ENCODE results near the gene PGD.

The PGD gene

DNA sequence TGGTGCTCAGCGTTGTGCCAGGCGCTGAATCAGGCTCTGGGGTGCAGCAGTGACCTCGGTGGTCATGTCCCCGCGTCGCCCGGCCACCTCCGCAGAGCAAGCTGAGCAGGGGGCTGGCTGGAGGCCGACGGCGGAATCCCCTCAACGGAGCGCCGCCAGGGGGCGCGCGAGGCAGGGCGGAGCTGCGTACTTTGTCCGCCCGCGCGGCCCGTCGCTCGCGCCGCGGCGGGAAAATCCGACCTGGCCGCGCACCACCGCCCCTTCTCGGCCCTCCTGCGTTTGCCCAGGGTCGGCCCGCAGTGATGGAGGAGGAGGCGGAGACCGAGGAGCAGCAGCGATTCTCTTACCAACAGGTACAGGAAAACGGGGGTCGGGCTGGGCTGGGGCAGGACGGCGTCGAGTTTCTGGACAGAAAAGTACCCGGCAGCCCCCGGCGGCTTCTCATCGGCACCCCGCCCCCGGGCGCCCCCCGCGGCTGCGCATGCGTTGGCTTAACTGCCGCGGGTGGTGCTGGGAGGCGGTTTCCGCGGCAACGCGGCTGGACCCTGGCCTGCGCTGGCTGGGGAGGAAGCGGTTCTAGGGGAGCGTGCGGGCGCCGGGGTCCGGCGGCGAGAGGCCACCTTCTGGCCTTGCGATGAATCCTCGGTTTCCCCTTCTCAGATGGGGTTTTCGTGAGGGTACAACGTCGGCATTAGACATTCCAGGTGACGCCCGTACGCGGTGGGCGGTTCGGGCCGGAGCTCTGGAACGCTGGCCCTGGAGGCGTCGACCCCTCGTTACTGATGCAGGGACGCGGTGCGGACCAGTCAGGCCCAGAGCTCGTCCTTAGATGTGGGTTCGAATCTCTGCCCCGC lies 31.6 kb downstream of the PGD start, which contains the start of gene CENPS:
Gene CENPS (plus strand): TSS at position 218 of the 854 bp plus-strand sequence. CDS start 85 bp downstream, at position 303.
- ATAC-seq, result peak; percentile 91

DNA sequence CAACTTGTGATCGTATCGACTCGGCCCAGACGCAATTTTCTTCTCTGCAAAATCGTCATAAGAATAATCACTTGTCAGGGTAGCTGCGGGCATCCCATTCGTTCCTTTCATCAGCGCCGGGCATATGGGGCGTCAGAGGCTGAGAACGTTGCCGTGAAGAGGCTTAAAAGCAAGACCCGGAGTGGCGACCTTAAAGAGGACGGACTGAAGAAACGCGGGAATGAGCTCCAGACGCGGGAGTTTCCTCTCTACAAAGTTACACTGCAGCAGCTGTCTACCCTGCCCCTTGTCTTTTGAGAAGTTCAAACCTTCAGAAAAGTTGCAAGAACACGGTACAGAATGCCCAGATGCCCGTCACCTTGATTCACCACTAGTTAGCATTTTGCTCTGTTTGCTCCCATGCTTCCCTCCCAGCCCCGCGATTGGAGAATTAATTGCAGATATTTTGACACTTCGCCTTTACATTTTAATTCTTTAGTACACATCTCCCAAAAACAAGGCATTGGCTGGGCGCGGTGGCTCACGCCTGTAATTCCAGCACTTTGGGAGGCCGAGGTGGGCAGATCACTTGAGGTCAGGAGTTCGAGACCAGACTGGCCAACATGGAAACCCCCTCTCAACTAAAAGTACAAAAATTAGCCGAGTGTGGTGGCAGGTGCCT lies 32.3 kb downstream of the PGD start:
- ATAC-seq, result peak; percentile 20
- TF ChIP-seq, protein P1, sequence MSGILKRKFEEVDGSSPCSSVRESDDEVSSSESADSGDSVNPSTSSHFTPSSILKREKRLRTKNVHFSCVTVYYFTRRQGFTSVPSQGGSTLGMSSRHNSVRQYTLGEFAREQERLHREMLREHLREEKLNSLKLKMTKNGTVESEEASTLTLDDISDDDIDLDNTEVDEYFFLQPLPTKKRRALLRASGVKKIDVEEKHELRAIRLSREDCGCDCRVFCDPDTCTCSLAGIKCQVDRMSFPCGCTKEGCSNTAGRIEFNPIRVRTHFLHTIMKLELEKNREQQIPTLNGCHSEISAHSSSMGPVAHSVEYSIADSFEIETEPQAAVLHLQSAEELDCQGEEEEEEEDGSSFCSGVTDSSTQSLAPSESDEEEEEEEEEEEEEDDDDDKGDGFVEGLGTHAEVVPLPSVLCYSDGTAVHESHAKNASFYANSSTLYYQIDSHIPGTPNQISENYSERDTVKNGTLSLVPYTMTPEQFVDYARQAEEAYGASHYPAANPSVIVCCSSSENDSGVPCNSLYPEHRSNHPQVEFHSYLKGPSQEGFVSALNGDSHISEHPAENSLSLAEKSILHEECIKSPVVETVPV (CRISPR knock-in tag; IDR thresholded peaks at IDR 0.05), result no peak
- TF ChIP-seq RARB (CRISPR knock-in tag; IDR thresholded peaks at IDR 0.05) (no peak), TOX (CRISPR knock-in tag; IDR thresholded peaks at IDR 0.05; ENCODE audit: borderline replicate concordance) (no peak)
- TF ChIP-seq, protein P2, sequence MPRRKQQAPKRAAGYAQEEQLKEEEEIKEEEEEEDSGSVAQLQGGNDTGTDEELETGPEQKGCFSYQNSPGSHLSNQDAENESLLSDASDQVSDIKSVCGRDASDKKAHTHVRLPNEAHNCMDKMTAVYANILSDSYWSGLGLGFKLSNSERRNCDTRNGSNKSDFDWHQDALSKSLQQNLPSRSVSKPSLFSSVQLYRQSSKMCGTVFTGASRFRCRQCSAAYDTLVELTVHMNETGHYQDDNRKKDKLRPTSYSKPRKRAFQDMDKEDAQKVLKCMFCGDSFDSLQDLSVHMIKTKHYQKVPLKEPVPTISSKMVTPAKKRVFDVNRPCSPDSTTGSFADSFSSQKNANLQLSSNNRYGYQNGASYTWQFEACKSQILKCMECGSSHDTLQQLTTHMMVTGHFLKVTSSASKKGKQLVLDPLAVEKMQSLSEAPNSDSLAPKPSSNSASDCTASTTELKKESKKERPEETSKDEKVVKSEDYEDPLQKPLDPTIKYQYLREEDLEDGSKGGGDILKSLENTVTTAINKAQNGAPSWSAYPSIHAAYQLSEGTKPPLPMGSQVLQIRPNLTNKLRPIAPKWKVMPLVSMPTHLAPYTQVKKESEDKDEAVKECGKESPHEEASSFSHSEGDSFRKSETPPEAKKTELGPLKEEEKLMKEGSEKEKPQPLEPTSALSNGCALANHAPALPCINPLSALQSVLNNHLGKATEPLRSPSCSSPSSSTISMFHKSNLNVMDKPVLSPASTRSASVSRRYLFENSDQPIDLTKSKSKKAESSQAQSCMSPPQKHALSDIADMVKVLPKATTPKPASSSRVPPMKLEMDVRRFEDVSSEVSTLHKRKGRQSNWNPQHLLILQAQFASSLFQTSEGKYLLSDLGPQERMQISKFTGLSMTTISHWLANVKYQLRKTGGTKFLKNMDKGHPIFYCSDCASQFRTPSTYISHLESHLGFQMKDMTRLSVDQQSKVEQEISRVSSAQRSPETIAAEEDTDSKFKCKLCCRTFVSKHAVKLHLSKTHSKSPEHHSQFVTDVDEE (CRISPR knock-in tag; IDR thresholded peaks at IDR 0.05), result no peak

More for the DNA sequence above, 31.6 kb downstream of the PGD start, which contains the start of gene CENPS:
- no peak for TF ChIP-seq GLIS3 (CRISPR knock-in tag; IDR thresholded peaks at IDR 0.05)
- 0 out of 2 replicates have a peak, but pooled peaks have one; percentile 41 for TF ChIP-seq ESRRG (CRISPR knock-in tag; IDR thresholded peaks at IDR 0.05)
- no peak for TF ChIP-seq CSDC2 (CRISPR knock-in tag; IDR thresholded peaks at IDR 0.05)
- TF ChIP-seq ZFP30 (CRISPR knock-in tag; IDR thresholded peaks at IDR 0.05), result no peak
- TF ChIP-seq PPARA (CRISPR knock-in tag; IDR thresholded peaks at IDR 0.05; ENCODE audit: borderline replicate concordance), result no peak

DNA sequence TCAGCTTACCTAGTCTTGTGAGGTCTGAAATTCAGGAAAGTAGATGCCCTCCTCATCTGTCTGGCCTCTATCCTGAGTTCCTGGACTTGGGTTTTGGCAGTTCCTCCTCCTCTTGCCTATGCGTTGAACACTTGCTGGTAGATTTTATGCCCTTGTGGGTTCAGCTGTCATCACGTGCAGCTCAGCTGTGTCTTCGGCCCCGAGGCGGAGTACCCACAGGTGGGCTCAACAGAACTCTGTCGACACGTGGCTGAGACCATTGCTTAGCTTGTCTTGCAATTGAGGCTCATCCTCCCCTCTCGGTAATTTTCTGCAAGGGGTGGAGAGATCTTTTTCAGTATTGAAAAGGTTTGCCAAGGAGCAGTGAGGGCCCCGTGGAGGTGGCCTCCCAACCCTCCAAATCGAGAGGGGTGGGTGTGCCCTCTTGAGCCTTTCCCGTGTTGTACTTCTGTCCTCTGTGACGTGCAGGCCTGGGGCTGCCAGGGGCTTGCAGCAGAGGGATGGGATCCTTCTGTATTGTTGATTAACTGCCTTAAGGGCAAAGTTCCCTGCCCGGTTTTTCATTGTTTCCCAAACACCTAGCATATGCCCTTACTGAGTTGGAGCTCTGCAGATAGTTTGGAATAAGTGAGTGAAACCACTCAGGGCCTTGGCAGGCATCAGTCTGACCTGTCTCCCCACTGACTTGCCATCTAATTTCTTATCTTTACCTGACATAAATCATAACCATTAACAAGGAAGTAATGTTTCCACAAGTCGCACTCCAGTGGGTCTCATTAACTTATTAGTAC lies 34.2 kb downstream of the PGD start:
- ATAC-seq, result no peak
- TF ChIP-seq BACH2 (CRISPR knock-in tag; IDR thresholded peaks at IDR 0.05; ENCODE audit: borderline replicate concordance) (no peak), RARB (CRISPR knock-in tag; IDR thresholded peaks at IDR 0.05) (no peak), ZFP30 (CRISPR knock-in tag; IDR thresholded peaks at IDR 0.05) (no peak), GLIS3 (CRISPR knock-in tag; IDR thresholded peaks at IDR 0.05) (no peak), ARNTL (CRISPR knock-in tag; IDR thresholded peaks at IDR 0.05; ENCODE audit: borderline replicate concordance, low read depth) (no peak), ZC3H10 (CRISPR knock-in tag; IDR thresholded peaks at IDR 0.05) (no peak)
- TF ChIP-seq, protein P3, sequence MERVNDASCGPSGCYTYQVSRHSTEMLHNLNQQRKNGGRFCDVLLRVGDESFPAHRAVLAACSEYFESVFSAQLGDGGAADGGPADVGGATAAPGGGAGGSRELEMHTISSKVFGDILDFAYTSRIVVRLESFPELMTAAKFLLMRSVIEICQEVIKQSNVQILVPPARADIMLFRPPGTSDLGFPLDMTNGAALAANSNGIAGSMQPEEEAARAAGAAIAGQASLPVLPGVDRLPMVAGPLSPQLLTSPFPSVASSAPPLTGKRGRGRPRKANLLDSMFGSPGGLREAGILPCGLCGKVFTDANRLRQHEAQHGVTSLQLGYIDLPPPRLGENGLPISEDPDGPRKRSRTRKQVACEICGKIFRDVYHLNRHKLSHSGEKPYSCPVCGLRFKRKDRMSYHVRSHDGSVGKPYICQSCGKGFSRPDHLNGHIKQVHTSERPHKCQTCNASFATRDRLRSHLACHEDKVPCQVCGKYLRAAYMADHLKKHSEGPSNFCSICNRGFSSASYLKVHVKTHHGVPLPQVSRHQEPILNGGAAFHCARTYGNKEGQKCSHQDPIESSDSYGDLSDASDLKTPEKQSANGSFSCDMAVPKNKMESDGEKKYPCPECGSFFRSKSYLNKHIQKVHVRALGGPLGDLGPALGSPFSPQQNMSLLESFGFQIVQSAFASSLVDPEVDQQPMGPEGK (CRISPR knock-in tag; IDR thresholded peaks at IDR 0.05; ENCODE audit: borderline replicate concordance), result no peak
- TF ChIP-seq, protein P2 (CRISPR knock-in tag; IDR thresholded peaks at IDR 0.05), result no peak

DNA sequence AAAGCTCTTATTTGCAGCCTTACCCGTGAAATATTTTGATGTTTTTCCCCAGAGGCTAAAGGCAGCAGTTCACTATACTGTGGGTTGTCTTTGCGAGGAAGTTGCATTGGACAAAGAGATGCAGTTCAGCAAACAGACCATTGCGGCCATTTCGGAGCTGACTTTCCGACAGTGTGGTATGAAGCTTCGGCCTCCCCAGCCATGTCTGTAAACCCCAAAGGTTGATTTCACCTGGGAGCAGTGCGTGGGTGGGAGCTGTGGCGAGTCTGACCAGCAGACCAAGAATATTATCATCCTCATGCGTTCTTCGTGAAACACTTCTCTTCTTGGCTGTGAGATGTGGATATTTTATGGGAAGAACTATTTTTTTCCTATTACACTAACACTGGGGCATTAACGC lies 34.9 kb downstream of the PGD start:
- ATAC-seq, result no peak
- TF ChIP-seq ARNTL (CRISPR knock-in tag; IDR thresholded peaks at IDR 0.05; ENCODE audit: borderline replicate concordance, low read depth), result no peak
- TF ChIP-seq ZFP3 (CRISPR knock-in tag; IDR thresholded peaks at IDR 0.05), result no peak
- TF ChIP-seq ZC3H10 (CRISPR knock-in tag; IDR thresholded peaks at IDR 0.05), result no peak
- TF ChIP-seq, protein P1 (CRISPR knock-in tag; IDR thresholded peaks at IDR 0.05), result no peak
- no peak for TF ChIP-seq ZNF70 (CRISPR knock-in tag; IDR thresholded peaks at IDR 0.05)
- no peak for TF ChIP-seq RARB (CRISPR knock-in tag; IDR thresholded peaks at IDR 0.05)
- TF ChIP-seq ZFP30 (CRISPR knock-in tag; IDR thresholded peaks at IDR 0.05), result no peak
- no peak for TF ChIP-seq ESRRG (CRISPR knock-in tag; IDR thresholded peaks at IDR 0.05)
- no peak for TF ChIP-seq TCF4 (CRISPR knock-in tag; IDR thresholded peaks at IDR 0.05; ENCODE audit: borderline replicate concordance)
- no peak for TF ChIP-seq ZNF8 (CRISPR knock-in tag; IDR thresholded peaks at IDR 0.05)
- TF ChIP-seq, protein P2 (CRISPR knock-in tag; IDR thresholded peaks at IDR 0.05), result no peak
